Endothelial cell of umbilical vein (primary cell): Measurements from ENCODE around the gene ULK2. TPM values are rescaled to one million over a fixed set of nuclear protein-coding genes. Genes with fewer than 3 reads are reported as not detected.
A peak's percentile ranks its signal among the peaks of the same experiment; 100 is the strongest.

Experiments used
- BruUV-seq: library from RNA; stranded (reverse); fragments of 400-500 nt; replicated peaks from 2 replicates; lab custom pipeline; 2021; lab: Mats Ljungman, UMichigan
- CTCF ChIA-PET: fragments of 300-600, 350-600 bp; sonication (Branson Sonifier 250); formaldehyde crosslinking; loops from one replicate; lab custom pipeline; 2021; ENCODE audit warnings: antibody characterized with exemption, inconsistent platforms; lab: Charles Lee
- POLR2A ChIA-PET: fragments of 300-600, 350-600 bp; sonication (Branson Sonifier 250); formaldehyde crosslinking; loops from one replicate; lab custom pipeline; 2021; ENCODE audit warnings: antibody characterized with exemption, inconsistent platforms; lab: Charles Lee
- DNase-seq: peaks from one replicate; pipeline ENCODE4 v3.0.0-alpha.2; 2011; ENCODE audit warnings: low read depth, low spot score
- FAIRE-seq: peaks from 2 replicates; lab custom pipeline; 2011; peaks lifted over from hg19 to GRCh38; lab: Jason Lieb, UNC
- H2AFZ ChIP-seq: 2 replicates; pipeline ENCODE4 v1.6.0; 2012; ENCODE audit warnings: low read depth, low read length, control low read depth, inconsistent platforms
- H3K27ac ChIP-seq: 2 replicates; pipeline ENCODE4 v1.5.1; 2011; ENCODE audit warnings: low read depth, mild to moderate bottlenecking, control low read depth, low read length, moderate library complexity; ENCODE audit not compliant: insufficient read depth
- H3K27me3 ChIP-seq, 2 experiments: 2 replicates each; pipeline versions ENCODE4 v1.6.0 to v1.6.1; 2011; ENCODE audit warnings: low read length in 2 of 2, mixed read lengths in 1 of 2; ENCODE audit not compliant: control insufficient read depth in 2 of 2, insufficient read depth in 2 of 2
- H3K36me3 ChIP-seq, 2 experiments: 2 replicates in 1 of 2; 3 replicates in 1 of 2; pipeline ENCODE4 v1.5.1; 2011; ENCODE audit warnings: low read length in 2 of 2, mild to moderate bottlenecking in 1 of 2, moderate library complexity in 1 of 2; ENCODE audit not compliant: control insufficient read depth in 2 of 2, insufficient read depth in 2 of 2; ENCODE audit errors: extremely low read depth in 1 of 2
- H3K4me1 ChIP-seq: 3 replicates; pipeline ENCODE4 v1.5.1; 2011; ENCODE audit warnings: mild to moderate bottlenecking, low read length; ENCODE audit not compliant: control insufficient read depth, insufficient read depth; ENCODE audit errors: extremely low read depth
- H3K4me2 ChIP-seq: 2 replicates; pipeline ENCODE4 v1.6.1; 2011; ENCODE audit warnings: low read length, control low read depth, mixed read lengths; ENCODE audit not compliant: insufficient read depth
- H3K4me3 ChIP-seq, 3 experiments: fragments of 200-600 bp in 1 of 3; sonication (generic), shearing (Covaris generic) in 1 of 3; replicated peaks in 1 of 3; 2 replicates each; pipeline ENCODE4 v1.5.1; 2011 to 2016; ENCODE audit warnings: control low read depth in 3 of 3, low read length in 3 of 3, mild to moderate bottlenecking in 2 of 3, inconsistent platforms in 1 of 3, low read depth in 1 of 3, moderate library complexity in 1 of 3; ENCODE audit not compliant: insufficient read depth in 1 of 3
- H3K79me2 ChIP-seq: 2 replicates; pipeline ENCODE4 v1.6.0; 2012; ENCODE audit warnings: low read length, inconsistent platforms; ENCODE audit not compliant: control insufficient read depth, insufficient read depth
- H3K9ac ChIP-seq: replicated peaks from 2 replicates; pipeline ENCODE3; 2011; ENCODE audit warnings: low read length, control low read depth; ENCODE audit not compliant: insufficient read depth; ENCODE audit errors: extremely low read depth
- H3K9me1 ChIP-seq: replicated peaks from 3 replicates; pipeline ENCODE4 v1.6.0; 2011; ENCODE audit warnings: mild to moderate bottlenecking, low read length; ENCODE audit not compliant: control insufficient read depth, insufficient read depth; ENCODE audit errors: extremely low read depth
- H3K9me3 ChIP-seq: replicated peaks from 2 replicates; pipeline ENCODE4 v1.5.1; 2012; ENCODE audit warnings: low read length, inconsistent platforms; ENCODE audit not compliant: control insufficient read depth, insufficient read depth
- H4K20me1 ChIP-seq: replicated peaks from 2 replicates; pipeline ENCODE3; 2011; ENCODE audit warnings: mild to moderate bottlenecking, low read length; ENCODE audit not compliant: control insufficient read depth, insufficient read depth; ENCODE audit errors: extremely low read depth
- EZH2 ChIP-seq: IDR thresholded peaks from 2 replicates; pipeline ENCODE4 v1.6.1; 2012; ENCODE audit warnings: borderline replicate concordance, low read depth, mild to moderate bottlenecking, moderate library complexity, low read length, inconsistent platforms; ENCODE audit not compliant: severe bottlenecking
- FOS ChIP-seq: IDR thresholded peaks from 2 replicates; pipeline ENCODE4 v1.6.1; 2011; ENCODE audit warnings: mild to moderate bottlenecking, low read length, moderate library complexity, borderline replicate concordance; ENCODE audit not compliant: insufficient read depth
- MAX ChIP-seq: IDR thresholded peaks from 2 replicates; pipeline ENCODE4 v1.6.1; 2011; ENCODE audit not compliant: insufficient read depth, insufficient read length
- POLR2A ChIP-seq: IDR thresholded peaks from 2 replicates; pipeline ENCODE4 v1.6.1; 2012; ENCODE audit warnings: low read depth, mild to moderate bottlenecking, control low read depth, low read length
- POLR2AphosphoS5 ChIP-seq: IDR thresholded peaks from 2 replicates; pipeline ENCODE4 v1.6.1; 2012; ENCODE audit warnings: low read depth, mild to moderate bottlenecking, control low read depth, low read length, moderate library complexity; ENCODE audit not compliant: insufficient read depth
- dilution Hi-C: fragments of 300-500 bp; cut with MboI; formaldehyde crosslinking; loops from one replicate; pipeline ENCODE4 v1.15.0; 2019; ENCODE audit warnings: low sequenced_read_pairs; ENCODE audit not compliant: extremely low pct_ligation_motif_present
- intact Hi-C: fragments of 100-400 bp; cut with micrococcal nuclease; formaldehyde crosslinking; loops from one replicate; pipeline ENCODE4 v1.10.0; 2022
- polyA plus RNA-seq, 4 experiments: library from polyadenylated mRNA; depleted of rRNA in 3 of 4; stranded (reverse) in 3 of 4; unstranded in 1 of 4; fragments of >200 nt; gene quantifications; 2 replicates each; pipeline versions ENCODE4 v1.2.1 to v1.2.3, GENCODE V29; 2011 to 2012; ENCODE audit warnings: missing spikeins in 1 of 4
- total RNA-seq: library from RNA; stranded (reverse); gene quantifications from 2 replicates; pipeline ENCODE4 v1.2.3, GENCODE V29; 2021

Gene ULK2
- total and polyA plus RNA-seq, 2 donors (not counting 3 experiments of a cell fraction or from before 2014, with no cell fraction given): 19.3 to 26.7 TPM

GRCh38 chr17:19897903-19898302, 30.2 kb upstream of the ULK2 start:
- peak; percentile 10 for TF ChIP-seq FOS
- TF ChIP-seq EZH2: no peak
- TF ChIP-seq POLR2A: no peak
- Histone ChIP-seq H3K4me2 (no peak overlapping the region), H3K9me3 (no peaks in the 10 kb centered on the region), H3K4me1 (no peaks in the 10 kb centered on the region), H3K27ac (no peak overlapping the region), H3K27me3 (no peaks in the 10 kb centered on the region), H2AFZ (no peak overlapping the region), H3K9me1 (no peaks in the 10 kb centered on the region), H4K20me1 (no peaks in the 10 kb centered on the region), H3K36me3 (peaks cover 0 to 4% of the 10 kb centered on the region in 2 experiments), H3K79me2 (no peaks in the 10 kb centered on the region), H3K4me3 (no peak overlapping the region), H3K9ac (no peak overlapping the region)
- FAIRE-seq (no peak), DNase-seq (peak; percentile 41)
- dilution Hi-C loops: no loop called here
- ChIA-PET CTCF (no interaction called here), POLR2A (no interaction called here)
- intact Hi-C loops: no loop called here
- BruUV-seq: no TSS peak

- no peaks in the 10 kb centered on the region for H3K4me1 ChIP-seq
- H3K4me2 ChIP-seq: no peak overlapping the region
- BruUV-seq: no TSS peak
- H3K9me3 ChIP-seq: no peaks in the 10 kb centered on the region
- ChIA-PET POLR2A (no interaction called here), CTCF (no interaction called here)
- intact Hi-C loops (no loop called here), dilution Hi-C loops (no loop called here)
- H3K27me3 ChIP-seq: no peaks in the 10 kb centered on the region
- H4K20me1 ChIP-seq: no peaks in the 10 kb centered on the region
- TF ChIP-seq MAX: no peak
- TF ChIP-seq POLR2AphosphoS5: peak; percentile 15
- H3K9ac ChIP-seq: no peak overlapping the region
- no peak overlapping the region for H3K4me3 ChIP-seq
- no peak overlapping the region for H3K27ac ChIP-seq
- H2AFZ ChIP-seq: no peak overlapping the region
- no peak for DNase-seq
- H3K9me1 ChIP-seq: no peaks in the 10 kb centered on the region
- H3K36me3 ChIP-seq: peaks cover 0 to 4% of the 10 kb centered on the region in 2 experiments
- no peak for FAIRE-seq
- no peaks in the 10 kb centered on the region for H3K79me2 ChIP-seq
Measured at GRCh38 chr17:19897090-19897837, 29.5 kb upstream of the ULK2 start.
